Mammary epithelial cell (primary cell): ENCODE results near the gene FAM210B.

Source experiments
- CTCF ChIP-seq, 2 donors: IDR thresholded peaks in 1 of 2; conservative IDR thresholded peaks in 1 of 2; 2 replicates each; pipeline ENCODE4 v1.5.1; 2011 to 2012; ENCODE audit warnings: inconsistent platforms in 2 of 2, low read length in 2 of 2, mild to moderate bottlenecking in 2 of 2, control low read depth in 1 of 2, low read depth in 1 of 2; ENCODE audit not compliant: insufficient read depth in 1 of 2; ENCODE audit errors: extremely low read depth in 1 of 2
- EZH2 ChIP-seq: IDR thresholded peaks from 2 replicates; pipeline ENCODE4 v1.6.1; 2012; ENCODE audit warnings: low read length, inconsistent platforms, borderline replicate concordance

GRCh38 chr20:56412473-56412790, 53.7 kb downstream of the FAM210B start:
- TF ChIP-seq CTCF (conservative IDR thresholded peaks at IDR 0.05 in 1 of 2, IDR thresholded peaks at IDR 0.05 in 1 of 2; ENCODE audit: extremely low read depth in 1 of 2, insufficient read depth in 1 of 2, low read depth in 1 of 2, low read length in 2 of 2) (no peak), EZH2 (no peak)
